IMR-90 (cell line): ENCODE measurements around the gene GALNT17. TPM values are rescaled to one million over a fixed set of nuclear protein-coding genes. Genes with fewer than 3 reads are reported as not detected.

Experiments used
- ATAC-seq: fragments of 200-7000 bp; cut with Tn5 transposase; 2 replicates; pipeline ENCODE4 v1.9.1; 2020; ENCODE audit warnings: low read depth, mild to moderate bottlenecking, moderate library complexity
- BruUV-seq: library from RNA; stranded (reverse); fragments of 400-500 nt; replicated peaks from 2 replicates; lab custom pipeline; 2021; lab: Mats Ljungman, UMichigan
- CTCF ChIA-PET: fragments of 300-600 bp; formaldehyde crosslinking; extraction: SDS; loops from one replicate; lab custom pipeline; 2021; ENCODE audit warnings: antibody characterized with exemption; lab: Yijun Ruan, JAX
- POLR2A ChIA-PET: fragments of 300-600 bp; sonication (Branson Sonifier 250); formaldehyde crosslinking; loops from one replicate; lab custom pipeline; 2022; ENCODE audit warnings: antibody characterized with exemption; ENCODE audit not compliant: unreplicated experiment; lab: Charles Lee
- DNase-seq: peaks from one replicate; pipeline ENCODE4 v3.0.0; 2013
- H2AFZ ChIP-seq: replicated peaks from 2 replicates; pipeline ENCODE3; 2013; ENCODE audit warnings: low read length, mild to moderate bottlenecking; ENCODE audit not compliant: poor library complexity
- H2AK5ac ChIP-seq: 2 replicates; pipeline ENCODE4 v1.6.1; 2013; ENCODE audit warnings: low read depth, low read length, inconsistent platforms
- H2AK9ac ChIP-seq: replicated peaks from 2 replicates; pipeline ENCODE3; 2013; ENCODE audit warnings: mild to moderate bottlenecking, low read depth, low read length, moderate library complexity; ENCODE audit not compliant: poor library complexity
- H2BK120ac ChIP-seq: 2 replicates; pipeline ENCODE4 v1.6.1; 2013; ENCODE audit warnings: low read depth, low read length, inconsistent platforms
- H2BK15ac ChIP-seq: 3 replicates; pipeline ENCODE4 v1.6.1; 2013; ENCODE audit warnings: low read depth, low read length, inconsistent platforms
- H2BK20ac ChIP-seq: 2 replicates; pipeline ENCODE4 v1.6.1; 2013; ENCODE audit warnings: low read depth, mild to moderate bottlenecking, inconsistent platforms, low read length, moderate library complexity
- H2BK5ac ChIP-seq: 2 replicates; pipeline ENCODE4 v1.6.1; 2013; ENCODE audit warnings: mild to moderate bottlenecking, low read depth, low read length, inconsistent platforms; ENCODE audit not compliant: poor library complexity, severe bottlenecking
- H3K14ac ChIP-seq: replicated peaks from 2 replicates; pipeline ENCODE4 v1.6.1; 2013; ENCODE audit warnings: low read depth, low read length, inconsistent platforms
- H3K18ac ChIP-seq: 2 replicates; pipeline ENCODE4 v1.6.1; 2013; ENCODE audit warnings: low read depth, low read length, control low read depth
- H3K23ac ChIP-seq: 2 replicates; pipeline ENCODE4 v1.6.1; 2013; ENCODE audit warnings: low read depth, low read length, inconsistent platforms
- H3K27ac ChIP-seq: 2 replicates; pipeline ENCODE4 v1.5.1; 2013; ENCODE audit warnings: mild to moderate bottlenecking, control low read depth, low read length; ENCODE audit not compliant: insufficient read depth
- H3K27me3 ChIP-seq: 2 replicates; pipeline ENCODE4 v1.6.1; 2013; ENCODE audit warnings: low read length; ENCODE audit not compliant: control insufficient read depth, insufficient read depth
- H3K36me3 ChIP-seq: 2 replicates; pipeline ENCODE4 v1.6.1; 2013; ENCODE audit warnings: low read length, mixed read lengths; ENCODE audit not compliant: control insufficient read depth, insufficient read depth
- H3K4ac ChIP-seq: 2 replicates; pipeline ENCODE4 v1.6.1; 2013; ENCODE audit warnings: low read depth, low read length, inconsistent platforms
- H3K4me1 ChIP-seq: 2 replicates; pipeline ENCODE4 v1.6.1; 2013; ENCODE audit warnings: low read length, mixed read lengths; ENCODE audit not compliant: control insufficient read depth, insufficient read depth
- H3K4me2 ChIP-seq: 2 replicates; pipeline ENCODE4 v1.6.1; 2013; ENCODE audit warnings: low read depth, mild to moderate bottlenecking, control low read depth, low read length, moderate library complexity
- H3K4me3 ChIP-seq: 2 replicates; pipeline ENCODE4 v1.5.1; 2013; ENCODE audit warnings: low read depth, mild to moderate bottlenecking, control low read depth, low read length, moderate library complexity; ENCODE audit not compliant: insufficient read depth
- H3K56ac ChIP-seq: 2 replicates; pipeline ENCODE4 v1.6.1; 2013; ENCODE audit warnings: low read length, inconsistent platforms; ENCODE audit not compliant: insufficient read depth; ENCODE audit errors: extremely low read depth
- H3K79me1 ChIP-seq, 2 experiments: 2 replicates each; pipeline ENCODE4 v1.6.1; 2013; ENCODE audit warnings: low read length in 2 of 2, inconsistent platforms in 1 of 2, low read depth in 1 of 2
- H3K9ac ChIP-seq: 2 replicates; pipeline ENCODE4 v1.6.1; 2013; ENCODE audit warnings: low read depth, low read length, control low read depth
- H3K9me1 ChIP-seq: 2 replicates; pipeline ENCODE4 v1.6.1; 2013; ENCODE audit warnings: low read length, inconsistent platforms; ENCODE audit not compliant: insufficient read depth
- H3K9me3 ChIP-seq: 2 replicates; pipeline ENCODE4 v1.6.1; 2013; ENCODE audit warnings: low read length; ENCODE audit not compliant: control insufficient read depth, insufficient read depth
- H4K20me1 ChIP-seq: 2 replicates; pipeline ENCODE4 v1.6.1; 2013; ENCODE audit warnings: low read length, inconsistent platforms; ENCODE audit not compliant: insufficient read depth
- H4K5ac ChIP-seq: 2 replicates; pipeline ENCODE4 v1.6.1; 2013; ENCODE audit warnings: mild to moderate bottlenecking, low read depth, low read length, control low read depth
- H4K8ac ChIP-seq, 2 experiments: 2 replicates each; pipeline ENCODE4 v1.6.1; 2013; ENCODE audit warnings: low read depth in 2 of 2, low read length in 2 of 2, control low read depth in 1 of 2, inconsistent platforms in 1 of 2
- H4K91ac ChIP-seq: 2 replicates; pipeline ENCODE4 v1.6.1; 2013; ENCODE audit warnings: low read depth, low read length, inconsistent platforms; ENCODE audit not compliant: insufficient read depth
- CHD1 ChIP-seq: IDR thresholded peaks from 2 replicates; pipeline ENCODE4 v1.6.1; 2012; ENCODE audit warnings: low read depth, low read length, improper control_type of control experiment
- MAFK ChIP-seq: IDR thresholded peaks from 2 replicates; pipeline ENCODE4 v1.6.1; 2012; ENCODE audit warnings: low read depth, low read length, improper control_type of control experiment
- MAZ ChIP-seq: IDR thresholded peaks from 2 replicates; pipeline ENCODE4 v1.6.1; 2012; ENCODE audit warnings: low read depth, mild to moderate bottlenecking, low read length, improper control_type of control experiment, moderate library complexity, borderline replicate concordance
- NFE2L2 ChIP-seq: fragments of 150-350 bp; IDR thresholded peaks from 2 replicates; pipeline ENCODE4 v1.6.1; 2016; ENCODE audit warnings: low read depth, mild to moderate bottlenecking, low read length
- RCOR1 ChIP-seq: IDR thresholded peaks from 2 replicates; pipeline ENCODE4 v1.6.1; 2012; ENCODE audit warnings: mild to moderate bottlenecking, low read length, improper control_type of control experiment; ENCODE audit not compliant: insufficient replicate concordance
- SMC3 ChIP-seq: fragments of 150-350 bp; IDR thresholded peaks from 2 replicates; pipeline ENCODE4 v1.6.1; 2016; ENCODE audit warnings: low read depth, mild to moderate bottlenecking, antibody characterized with exemption, low read length, moderate library complexity
- WGBS, 2 experiments: methylation state at CpG; one replicate each; pipeline versions ENCODE4 v1.1.5 to v1.1.7; 2013; ENCODE audit warnings: missing lambda C conversion rate in 2 of 2; ENCODE audit not compliant: insufficient read length in 1 of 2; ENCODE audit errors: extremely low coverage in 2 of 2; 5-methylcytosine and 5-hydroxymethylcytosine counted together
- dilution Hi-C: fragments of 300-500 bp; cut with HindIII; formaldehyde crosslinking; loops from one replicate; pipeline ENCODE4 v1.14.3; 2018; ENCODE audit warnings: low sequenced_read_pairs; ENCODE audit not compliant: unreplicated experiment
- in situ Hi-C: fragments of 300-500 bp; cut with MboI; formaldehyde crosslinking; loops from 3 replicates; pipeline ENCODE4 v1.14.3; 2019; ENCODE audit warnings: low sequenced_read_pairs, inconsistent platforms, mixed read lengths
- intact Hi-C: fragments of 100-400 bp; cut with micrococcal nuclease; formaldehyde crosslinking; loops from 2 replicates; pipeline ENCODE4 v1.10.0; 2022
- polyA plus RNA-seq, 3 experiments: library from polyadenylated mRNA; depleted of rRNA; stranded (reverse); fragments of >200 nt; gene quantifications; 2 replicates each; pipeline ENCODE4 v1.2.3, GENCODE V29; 2012; ENCODE audit warnings: low replicate concordance in 1 of 3
- total RNA-seq: library from RNA; depleted of rRNA; stranded (reverse); fragments of >200 nt; gene quantifications from 2 replicates; pipeline ENCODE4 v1.2.3, GENCODE V29; 2012
- TF ChIP-seq, protein P1 (sequence below): fragments of 150-350 bp; IDR thresholded peaks from 2 replicates; pipeline ENCODE4 v1.6.1; 2016; ENCODE audit warnings: low read depth, mild to moderate bottlenecking, low read length, moderate library complexity, borderline replicate concordance

Gene GALNT17
- total and polyA plus RNA-seq, 2 of the 4 experiments (the other 2 are of a cell fraction), result not detected

DNA sequence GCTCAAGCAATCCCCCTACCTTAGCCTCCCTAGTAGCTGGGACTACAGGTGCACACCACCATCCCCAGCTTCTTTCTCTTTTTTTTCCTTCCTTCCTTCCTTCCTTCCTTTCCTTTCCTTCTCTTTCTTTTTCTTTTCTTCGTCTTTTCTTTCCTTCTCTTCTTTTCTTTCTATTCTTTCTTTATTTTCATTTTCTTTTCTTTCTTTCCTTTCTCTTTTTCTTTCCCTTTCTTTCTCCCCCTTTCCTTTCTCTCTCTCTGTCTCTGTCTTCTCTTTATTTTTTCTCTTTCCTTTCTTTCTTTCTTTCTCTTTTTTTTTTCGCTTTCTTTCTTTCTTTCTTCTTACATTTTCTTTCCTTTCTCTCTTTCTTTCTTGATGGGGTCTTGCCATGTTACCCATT is 621.3 kb downstream of the GALNT17 start:
- Histone ChIP-seq H2AK5ac (no peak overlapping the region), H3K9ac (no peak overlapping the region), H2AK9ac (no peak overlapping the region), H3K79me1 (no peaks in the 10 kb centered on the region), H3K18ac (no peak overlapping the region), H4K8ac (no peak overlapping the region), H2BK20ac (no peak overlapping the region), H3K4ac (no peak overlapping the region), H3K4me3 (no peak overlapping the region), H3K4me2 (no peak overlapping the region), H4K91ac (no peak overlapping the region), H3K27me3 (no peaks in the 10 kb centered on the region), H3K9me3 (peaks cover 18% of the 10 kb centered on the region), H4K5ac (no peak overlapping the region), H3K56ac (no peak overlapping the region), H3K36me3 (no peaks in the 10 kb centered on the region), H3K9me1 (no peaks in the 10 kb centered on the region), H3K4me1 (no peaks in the 10 kb centered on the region), H2BK120ac (no peak overlapping the region), H3K14ac (no peak overlapping the region), H2BK15ac (no peak overlapping the region), H3K27ac (no peak overlapping the region), H4K20me1 (no peaks in the 10 kb centered on the region), H3K23ac (no peak overlapping the region), H2AFZ (no peak overlapping the region), H2BK5ac (no peak overlapping the region)
- intact Hi-C loops, result no loop called here
- ATAC-seq (no peak), DNase-seq (no peak)
- in situ Hi-C loops, result no loop called here
- BruUV-seq, result no TSS peak
- WGBS, 2 experiments, result 89 to 100% methylated on average over 1 to 2 of the region's 2 CpGs
- POLR2A ChIA-PET, result no interaction called here
- TF ChIP-seq SMC3 (no peak), MAFK (no peak), NFE2L2 (no peak), CHD1 (no peak), RCOR1 (no peak), MAZ (no peak)
- TF ChIP-seq, protein P1, sequence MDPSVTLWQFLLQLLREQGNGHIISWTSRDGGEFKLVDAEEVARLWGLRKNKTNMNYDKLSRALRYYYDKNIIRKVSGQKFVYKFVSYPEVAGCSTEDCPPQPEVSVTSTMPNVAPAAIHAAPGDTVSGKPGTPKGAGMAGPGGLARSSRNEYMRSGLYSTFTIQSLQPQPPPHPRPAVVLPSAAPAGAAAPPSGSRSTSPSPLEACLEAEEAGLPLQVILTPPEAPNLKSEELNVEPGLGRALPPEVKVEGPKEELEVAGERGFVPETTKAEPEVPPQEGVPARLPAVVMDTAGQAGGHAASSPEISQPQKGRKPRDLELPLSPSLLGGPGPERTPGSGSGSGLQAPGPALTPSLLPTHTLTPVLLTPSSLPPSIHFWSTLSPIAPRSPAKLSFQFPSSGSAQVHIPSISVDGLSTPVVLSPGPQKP, result no peak
- dilution Hi-C loops, result no loop called here
- CTCF ChIA-PET, result interaction anchor here (0.7 kb wide), 1 partner anchor 1074 kb away, joined by 3 read pairs; no protein-coding TSS in a partner anchor
